ENCODE measurements around the gene ADAP1. TPM values are rescaled to one million over a fixed set of nuclear protein-coding genes. Genes with fewer than 3 reads are reported as not detected.
"Not testable (repeated sequence)": the region's sequence is repeated elsewhere in the genome, so short reads cannot be mapped to it uniquely, and the experiment has no call there.

The ADAP1 gene
- total RNA-seq, 1 experiment from 2014 or later, result 3.1 TPM

DNA sequence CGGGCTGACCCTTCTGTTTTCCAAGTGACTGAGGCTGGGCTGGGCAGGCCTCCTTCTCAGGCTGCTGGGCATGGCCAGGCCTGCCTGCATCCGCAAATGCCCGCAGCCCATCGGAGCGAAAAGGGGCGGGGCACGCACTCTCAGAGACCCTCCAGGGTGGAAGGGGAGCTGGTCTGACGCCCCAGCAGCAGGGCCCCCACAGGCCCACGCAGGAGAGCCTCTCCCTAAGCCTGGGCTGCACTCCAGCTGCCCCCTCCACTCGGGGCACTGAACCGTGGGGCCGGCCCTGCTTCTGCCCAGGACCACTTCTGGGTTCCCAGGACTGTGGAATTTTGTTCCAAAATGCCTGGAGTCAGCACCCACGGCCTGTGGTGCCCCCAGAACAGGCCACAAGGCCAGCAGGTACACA lies 9.3 kb downstream of the ADAP1 start:
- H3K9me3 ChIP-seq (ENCODE audit: control insufficient read depth, insufficient read depth, low read depth, low read length), result peaks cover 9% of the 10 kb centered on the region; the same call in 1 of the 2 replicates
- intact Hi-C loops (cut with micrococcal nuclease; ENCODE audit: unreplicated experiment) (no loop called here), in situ Hi-C loops (cut with HindIII; ENCODE audit: low pct_unique_long_range_greater_than_20kb, low sequenced_read_pairs) (no loop called here)
- DNase-seq (ENCODE audit: low read depth, low spot score) (no peak), ATAC-seq (peak; percentile 53)
- H3K27ac ChIP-seq (ENCODE audit: low read length), result no peak overlapping the region
- H3K4me3 ChIP-seq (ENCODE audit: low read depth in 2 of 2, low read length in 2 of 2), result no peak overlapping the region
- H3K36me3 ChIP-seq (ENCODE audit: control insufficient read depth, insufficient read depth, low read length), result no peaks in the 10 kb centered on the region
- H3K4me1 ChIP-seq (ENCODE audit: control insufficient read depth, insufficient read depth, low read length), result peaks cover 7% of the 10 kb centered on the region; the same call in 1 of the 2 replicates
- CTCF ChIA-PET, result no interaction called here
- BruUV-seq (replicated peaks), result no TSS peak
- POLR2A ChIA-PET, result no interaction called here
- peaks cover 15% of the 10 kb centered on the region for H3K27me3 ChIP-seq (ENCODE audit: control insufficient read depth, insufficient read depth, low read length)
- no peak for TF ChIP-seq POLR2AphosphoS5 (IDR thresholded peaks at IDR 0.05; ENCODE audit: low read depth, low read length)
- TF ChIP-seq SIN3A (IDR thresholded peaks at IDR 0.05; ENCODE audit: borderline replicate concordance, insufficient read depth, low read depth, low read length), result no peak
- no peak for TF ChIP-seq TCF7L2 (IDR thresholded peaks at IDR 0.05; ENCODE audit: low read depth, low read length)
- TF ChIP-seq REST (IDR thresholded peaks at IDR 0.05; ENCODE audit: insufficient read depth in 1 of 2, low read depth in 2 of 2, low read length in 1 of 2), result no peak
- TF ChIP-seq, protein P1, sequence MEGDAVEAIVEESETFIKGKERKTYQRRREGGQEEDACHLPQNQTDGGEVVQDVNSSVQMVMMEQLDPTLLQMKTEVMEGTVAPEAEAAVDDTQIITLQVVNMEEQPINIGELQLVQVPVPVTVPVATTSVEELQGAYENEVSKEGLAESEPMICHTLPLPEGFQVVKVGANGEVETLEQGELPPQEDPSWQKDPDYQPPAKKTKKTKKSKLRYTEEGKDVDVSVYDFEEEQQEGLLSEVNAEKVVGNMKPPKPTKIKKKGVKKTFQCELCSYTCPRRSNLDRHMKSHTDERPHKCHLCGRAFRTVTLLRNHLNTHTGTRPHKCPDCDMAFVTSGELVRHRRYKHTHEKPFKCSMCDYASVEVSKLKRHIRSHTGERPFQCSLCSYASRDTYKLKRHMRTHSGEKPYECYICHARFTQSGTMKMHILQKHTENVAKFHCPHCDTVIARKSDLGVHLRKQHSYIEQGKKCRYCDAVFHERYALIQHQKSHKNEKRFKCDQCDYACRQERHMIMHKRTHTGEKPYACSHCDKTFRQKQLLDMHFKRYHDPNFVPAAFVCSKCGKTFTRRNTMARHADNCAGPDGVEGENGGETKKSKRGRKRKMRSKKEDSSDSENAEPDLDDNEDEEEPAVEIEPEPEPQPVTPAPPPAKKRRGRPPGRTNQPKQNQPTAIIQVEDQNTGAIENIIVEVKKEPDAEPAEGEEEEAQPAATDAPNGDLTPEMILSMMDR (IDR thresholded peaks at IDR 0.05), result no peak

DNA sequence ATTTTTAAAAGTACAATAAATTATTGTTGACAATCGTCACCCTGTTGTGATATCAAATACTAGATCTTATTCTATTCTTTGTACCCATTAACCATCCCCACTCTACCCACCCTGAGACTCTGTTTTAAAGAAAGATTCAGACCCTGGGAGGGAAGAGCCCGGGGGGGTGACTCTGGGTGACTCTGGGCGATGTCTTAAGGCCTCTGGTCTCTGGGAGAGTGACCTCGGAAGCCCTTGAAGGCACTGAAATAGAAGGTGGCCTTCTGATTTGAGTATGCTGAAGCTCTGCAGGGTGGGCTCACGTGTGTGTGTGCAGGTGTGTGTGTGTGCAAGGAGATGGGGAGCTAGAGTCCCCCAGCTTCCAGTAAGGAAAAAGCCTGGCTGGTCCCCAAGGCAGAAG lies 9.7 kb downstream of the ADAP1 start:
- Histone ChIP-seq H3K9me3 (ENCODE audit: control insufficient read depth, insufficient read depth, low read depth, low read length) (peaks cover 10% of the 10 kb centered on the region; the same call in 1 of the 2 replicates), H3K27me3 (ENCODE audit: control insufficient read depth, insufficient read depth, low read length) (peaks cover 15% of the 10 kb centered on the region), H3K4me1 (ENCODE audit: control insufficient read depth, insufficient read depth, low read length) (peaks cover 7% of the 10 kb centered on the region; the same call in 1 of the 2 replicates), H3K36me3 (ENCODE audit: control insufficient read depth, insufficient read depth, low read length) (no peaks in the 10 kb centered on the region), H3K27ac (ENCODE audit: low read length) (no peak overlapping the region), H3K4me3 (ENCODE audit: low read depth in 2 of 2, low read length in 2 of 2) (no peak overlapping the region)
- ATAC-seq (no peak; the same call in 1 of the 2 replicates), DNase-seq (ENCODE audit: low read depth, low spot score) (no peak)
- POLR2A ChIA-PET, result no interaction called here
- no TSS peak for BruUV-seq (replicated peaks)
- CTCF ChIA-PET, result no interaction called here
- intact Hi-C loops (cut with micrococcal nuclease; ENCODE audit: unreplicated experiment), result no loop called here
- TF ChIP-seq TCF7L2 (IDR thresholded peaks at IDR 0.05; ENCODE audit: low read depth, low read length), result no peak
- TF ChIP-seq REST (IDR thresholded peaks at IDR 0.05; ENCODE audit: insufficient read depth in 1 of 2, low read depth in 2 of 2, low read length in 1 of 2), result no peak
- no peak for TF ChIP-seq POLR2AphosphoS5 (IDR thresholded peaks at IDR 0.05; ENCODE audit: low read depth, low read length)
- TF ChIP-seq, protein P1 (IDR thresholded peaks at IDR 0.05), result no peak
- no peak for TF ChIP-seq SIN3A (IDR thresholded peaks at IDR 0.05; ENCODE audit: borderline replicate concordance, insufficient read depth, low read depth, low read length)
- in situ Hi-C loops (cut with HindIII; ENCODE audit: low pct_unique_long_range_greater_than_20kb, low sequenced_read_pairs), result no loop called here

DNA sequence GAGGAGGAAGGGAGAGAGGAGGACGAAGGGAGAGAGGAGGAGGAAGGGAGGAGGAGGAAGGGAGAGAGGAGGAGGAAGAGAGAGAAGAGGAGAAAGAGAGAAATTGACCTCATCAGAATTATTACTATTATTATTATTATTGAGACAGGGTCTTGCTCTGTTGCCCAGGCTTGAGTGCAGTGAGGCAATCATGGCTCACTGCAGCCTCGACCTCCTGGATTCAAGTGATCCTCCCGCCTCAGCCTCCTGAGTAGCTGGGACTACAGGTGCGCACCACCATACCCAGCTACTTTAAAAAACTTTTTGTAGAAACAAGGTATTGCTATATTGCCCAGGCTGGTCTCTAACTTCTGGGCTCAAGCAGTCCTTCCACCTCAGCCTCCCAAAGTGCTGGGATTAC lies 10.7 kb downstream of the ADAP1 start:
- POLR2A ChIA-PET; DNase-seq (ENCODE audit: low read depth, low spot score); CTCF ChIA-PET; BruUV-seq (replicated peaks); in situ Hi-C loops (cut with HindIII; ENCODE audit: low pct_unique_long_range_greater_than_20kb, low sequenced_read_pairs); H3K36me3 ChIP-seq (ENCODE audit: control insufficient read depth, insufficient read depth, low read length); H3K4me1 ChIP-seq (ENCODE audit: control insufficient read depth, insufficient read depth, low read length); H3K9me3 ChIP-seq (ENCODE audit: control insufficient read depth, insufficient read depth, low read depth, low read length); H3K4me3 ChIP-seq (ENCODE audit: low read depth in 2 of 2, low read length in 2 of 2); ATAC-seq; intact Hi-C loops (cut with micrococcal nuclease; ENCODE audit: unreplicated experiment); H3K27ac ChIP-seq (ENCODE audit: low read length): not testable (repeated sequence)
- peaks cover 15% of the 10 kb centered on the region for H3K27me3 ChIP-seq (ENCODE audit: control insufficient read depth, insufficient read depth, low read length)
